ENCODE data around the gene PRCC.

GRCh38 chr1:156841295-156841855 lies 74.0 kb downstream of the PRCC start:
- no peak for TF ChIP-seq CTCF (IDR thresholded peaks at IDR 0.05)
- TF ChIP-seq POLR2A (IDR thresholded peaks at IDR 0.05): no peak

Measured in adrenal gland (tissue), 5 donors.